Ishikawa (cell line): Measurements from ENCODE around the gene PPM1L.

Source experiments
- CEBPB ChIP-seq: IDR thresholded peaks from 2 replicates; pipeline ENCODE4 v1.6.1; 2012
- CREB1 ChIP-seq: IDR thresholded peaks from 2 replicates; pipeline ENCODE4 v1.6.1; 2012; ENCODE audit warnings: low read depth
- EGR1 ChIP-seq: IDR thresholded peaks from 2 replicates; pipeline ENCODE4 v1.6.1; 2012
- EP300 ChIP-seq: IDR thresholded peaks from 2 replicates; pipeline ENCODE4 v1.6.1; 2012; ENCODE audit warnings: borderline replicate concordance
- FOXM1 ChIP-seq: IDR thresholded peaks from 2 replicates; pipeline ENCODE4 v1.6.1; 2012; ENCODE audit warnings: low read depth, borderline replicate concordance
- MAX ChIP-seq: IDR thresholded peaks from 2 replicates; pipeline ENCODE4 v1.6.1; 2012
- NFIC ChIP-seq: IDR thresholded peaks from 2 replicates; pipeline ENCODE4 v1.6.1; 2012
- RAD21 ChIP-seq: IDR thresholded peaks from 2 replicates; pipeline ENCODE4 v1.6.1; 2012; ENCODE audit warnings: low read depth
- REST ChIP-seq: IDR thresholded peaks from 2 replicates; pipeline ENCODE4 v1.6.1; 2012; ENCODE audit warnings: low read depth, mild to moderate bottlenecking
- TAF1 ChIP-seq: IDR thresholded peaks from 2 replicates; pipeline ENCODE4 v1.6.1; 2012; ENCODE audit warnings: low read depth, mild to moderate bottlenecking
- TCF12 ChIP-seq: IDR thresholded peaks from 2 replicates; pipeline ENCODE4 v1.6.1; 2012; ENCODE audit warnings: low read depth
- TEAD4 ChIP-seq: IDR thresholded peaks from 2 replicates; pipeline ENCODE4 v1.6.1; 2012
- USF1 ChIP-seq: IDR thresholded peaks from 2 replicates; pipeline ENCODE4 v1.6.1; 2012
- YY1 ChIP-seq: IDR thresholded peaks from 2 replicates; pipeline ENCODE4 v1.6.1; 2012; ENCODE audit warnings: low read depth
- ZBTB7A ChIP-seq: IDR thresholded peaks from 2 replicates; pipeline ENCODE4 v1.6.1; 2012; ENCODE audit warnings: low read depth

Gene PPM1L

GRCh38 chr3:160806686-160807085, 50.7 kb downstream of the PPM1L start:
- TF ChIP-seq TCF12 = no peak
- no peak for TF ChIP-seq MAX
- TF ChIP-seq RAD21 = no peak
- no peak for TF ChIP-seq FOXM1
- no peak for TF ChIP-seq CEBPB

GRCh38 chr3:160808838-160809237, 52.8 kb downstream of the PPM1L start:
- TF ChIP-seq MAX = no peak
- no peak for TF ChIP-seq YY1
- no peak for TF ChIP-seq ZBTB7A
- TF ChIP-seq TEAD4 = no peak
- no peak for TF ChIP-seq TAF1
- no peak for TF ChIP-seq CREB1
- no peak for TF ChIP-seq REST
- no peak for TF ChIP-seq EGR1

- TF ChIP-seq MAX = no peak
- TF ChIP-seq EP300 = no peak
- no peak for TF ChIP-seq YY1
- TF ChIP-seq NFIC = no peak
- no peak for TF ChIP-seq ZBTB7A
- TF ChIP-seq TEAD4 = no peak
- TF ChIP-seq FOXM1 = no peak
- no peak for TF ChIP-seq RAD21
- TF ChIP-seq USF1 = no peak
- no peak for TF ChIP-seq CEBPB
- no peak for TF ChIP-seq CREB1
- TF ChIP-seq TAF1 = no peak
- TF ChIP-seq EGR1 = no peak
- TF ChIP-seq TCF12 = no peak
- TF ChIP-seq REST = no peak
Observed at GRCh38 chr3:160809453-160809852, 53.4 kb downstream of the PPM1L start.

GRCh38 chr3:160810362-160811236, 54.6 kb downstream of the PPM1L start:
- TF ChIP-seq FOXM1 = no peak
- no peak for TF ChIP-seq TCF12
- TF ChIP-seq YY1 = no peak
- no peak for TF ChIP-seq NFIC
- TF ChIP-seq ZBTB7A = no peak
- TF ChIP-seq EP300 = no peak
- TF ChIP-seq TAF1 = no peak
- no peak for TF ChIP-seq MAX
- TF ChIP-seq RAD21 = no peak
- TF ChIP-seq CREB1 = no peak
- TF ChIP-seq CEBPB = no peak
- no peak for TF ChIP-seq USF1
- no peak for TF ChIP-seq EGR1
- no peak for TF ChIP-seq REST
- TF ChIP-seq TEAD4 = no peak
